HepG2 (cell line): ENCODE results near the gene MUSK. TPM values are rescaled to one million over a fixed set of nuclear protein-coding genes. Genes with fewer than 3 reads are reported as not detected.

ENCODE experiments used
- ATAC-seq: fragments of 200-7000 bp; cut with Tn5 transposase; 3 replicates; pipeline ENCODE4 v1.9.1; 2020; ENCODE audit warnings: mild to moderate bottlenecking, moderate library complexity
- BruUV-seq: library from RNA; stranded (reverse); fragments of 400-500 nt; replicated peaks from 2 replicates; lab custom pipeline; 2021; lab: Mats Ljungman, UMichigan
- CTCF ChIA-PET: fragments of 300-600 bp; formaldehyde crosslinking; extraction: SDS; loops from one replicate; lab custom pipeline; 2021; ENCODE audit warnings: low total read pairs, inconsistent platforms, low intra/inter-chr PET ratio; lab: Yijun Ruan, JAX
- POLR2A ChIA-PET: fragments of 350-600 bp; sonication (Branson Sonifier 250); formaldehyde crosslinking; loops from one replicate; lab custom pipeline; 2020; ENCODE audit warnings: antibody characterized with exemption, inconsistent platforms; lab: Yijun Ruan, JAX
- DNase-seq: peaks from one replicate; pipeline ENCODE4 v3.0.0-alpha.2; 2015; ENCODE audit warnings: low spot score
- FAIRE-seq: peaks from 3 replicates; lab custom pipeline; 2011; peaks lifted over from hg19 to GRCh38; lab: Jason Lieb, UNC
- H2AFZ ChIP-seq: one replicate; pipeline ENCODE4 v1.6.1; 2011; ENCODE audit warnings: low read length, inconsistent platforms
- H3K27ac ChIP-seq: fragments of 300-600 bp; 3 replicates; pipeline ENCODE4 v1.8.0; 2011; ENCODE audit warnings: mixed run types, mild to moderate bottlenecking, mixed read lengths, low read length, inconsistent platforms; ENCODE audit not compliant: insufficient read depth; ENCODE audit errors: extremely low read length
- H3K27me3 ChIP-seq, 2 experiments: fragments of 200-600 bp in 1 of 2; 2 replicates in 1 of 2; 3 replicates in 1 of 2; pipeline versions ENCODE4 v1.6.0 to v1.8.0; 2011; ENCODE audit warnings: low read length in 2 of 2, mild to moderate bottlenecking in 2 of 2, moderate library complexity in 2 of 2, inconsistent platforms in 1 of 2; ENCODE audit not compliant: insufficient read depth in 2 of 2, control insufficient read depth in 1 of 2
- H3K36me3 ChIP-seq, 2 experiments: fragments of 200-600 bp in 1 of 2; replicated peaks in 1 of 2; 2 replicates in 1 of 2; 3 replicates in 1 of 2; pipeline versions ENCODE4 v1.5.1 to v1.8.0; 2011; ENCODE audit warnings: low read length in 2 of 2, inconsistent platforms in 1 of 2; ENCODE audit not compliant: insufficient read depth in 2 of 2, control insufficient read depth in 1 of 2
- H3K4me1 ChIP-seq: 2 replicates; pipeline ENCODE4 v1.5.1; 2012; ENCODE audit warnings: low read length, inconsistent platforms; ENCODE audit not compliant: insufficient read depth
- H3K4me2 ChIP-seq: 2 replicates; pipeline ENCODE4 v1.6.0; 2011; ENCODE audit warnings: low read depth, low read length, inconsistent platforms
- H3K4me3 ChIP-seq, 3 experiments: fragments of 200-600 bp in 1 of 3; sonication (generic), shearing (Covaris generic) in 1 of 3; replicated peaks in 1 of 3; 2 replicates each; pipeline ENCODE4 v1.5.1; 2011 to 2016; ENCODE audit warnings: low read length in 3 of 3, inconsistent platforms in 2 of 3, low read depth in 2 of 3, mild to moderate bottlenecking in 2 of 3, control low read depth in 1 of 3, mixed read lengths in 1 of 3; ENCODE audit not compliant: insufficient read depth in 1 of 3
- H3K79me2 ChIP-seq: one replicate; pipeline ENCODE4 v1.6.1; 2011; ENCODE audit warnings: low read length, inconsistent platforms; ENCODE audit not compliant: insufficient read depth
- H3K9ac ChIP-seq: 2 replicates; pipeline ENCODE4 v1.6.0; 2011; ENCODE audit warnings: mild to moderate bottlenecking, low read depth, low read length, inconsistent platforms; ENCODE audit not compliant: insufficient read depth
- H3K9me3 ChIP-seq: 2 replicates; pipeline ENCODE4 v1.5.1; 2012; ENCODE audit warnings: mild to moderate bottlenecking, low read length
- H4K20me1 ChIP-seq: 2 replicates; pipeline ENCODE4 v1.6.0; 2011; ENCODE audit warnings: inconsistent platforms, mild to moderate bottlenecking, low read length, moderate library complexity; ENCODE audit not compliant: insufficient read depth
- SMYD3 ChIP-seq: sonication (generic); formaldehyde crosslinking; IDR thresholded peaks from 2 replicates; pipeline ENCODE4 v1.8.1; 2023; ENCODE audit warnings: mild to moderate bottlenecking, missing genetic modification reagents
- ZNF337 ChIP-seq: sonication (generic); formaldehyde crosslinking; IDR thresholded peaks from 2 replicates; pipeline ENCODE4 v1.5.1; 2020; ENCODE audit warnings: missing genetic modification reagents, low read depth, mild to moderate bottlenecking, borderline replicate concordance
- ZNF407 ChIP-seq: sonication (generic); formaldehyde crosslinking; IDR thresholded peaks from one replicate; pipeline ENCODE4 v1.5.1; 2020; ENCODE audit warnings: mild to moderate bottlenecking, missing genetic modification reagents; ENCODE audit errors: not compliant biosample characterization
- ZNF546 ChIP-seq: sonication (generic); formaldehyde crosslinking; conservative IDR thresholded peaks from 2 replicates; pipeline ENCODE4 v1.8.1; 2023; ENCODE audit warnings: mild to moderate bottlenecking, missing genetic modification reagents
- WGBS: methylation state at CpG from one replicate; pipeline ENCODE4 v1.1.6; 2017; ENCODE audit warnings: low lambda C conversion rate; 5-methylcytosine and 5-hydroxymethylcytosine counted together
- in situ Hi-C: cut with HindIII; loops from 2 replicates; pipeline ENCODE4 v1.10.0; 2017; ENCODE audit warnings: low pct_unique_long_range_greater_than_20kb; ENCODE audit not compliant: extremely low pct_ligation_motif_present
- intact Hi-C: fragments of 100-400 bp; cut with micrococcal nuclease; formaldehyde crosslinking; loops from one replicate; pipeline ENCODE4 v1.10.0; 2022; ENCODE audit not compliant: unreplicated experiment
- polyA plus RNA-seq, 8 experiments: library from polyadenylated mRNA; depleted of rRNA in 3 of 8; stranded (reverse) in 7 of 8; unstranded in 1 of 8; fragments of >200 nt; fragmentation: Illumina TruSeq in 4 of 8; extraction: Trizol in 4 of 8; gene quantifications; 2 replicates each; pipeline versions ENCODE4 v1.2.1 to v1.2.3, GENCODE V29; 2011 to 2016; ENCODE audit warnings: low read depth in 4 of 8, missing spikeins in 1 of 8, mixed read lengths in 1 of 8; ENCODE audit not compliant: insufficient read depth in 1 of 8
- total RNA-seq, 5 experiments: library from RNA; depleted of rRNA; stranded (reverse); fragments of >200 nt; fragmentation: Illumina TruSeq; extraction: Trizol; gene quantifications; 2 replicates each; pipeline ENCODE4 v1.2.3, GENCODE V29; 2016; ENCODE audit warnings: low read depth in 1 of 5

MUSK gene
- total and polyA plus RNA-seq, 2 of the 13 experiments (the other 11 are each of a cell fraction or from before 2014, with no cell fraction given), result not detected

- Histone ChIP-seq H4K20me1 (no peaks in the 10 kb centered on the region), H3K4me1 (no peaks in the 10 kb centered on the region), H3K79me2 (no peaks in the 10 kb centered on the region), H2AFZ (no peak overlapping the region), H3K9ac (no peak overlapping the region), H3K4me2 (no peak overlapping the region), H3K36me3 (no peaks in the 10 kb centered on the region), H3K4me3 (no peak overlapping the region), H3K27me3 (no peaks in the 10 kb centered on the region), H3K9me3 (no peaks in the 10 kb centered on the region), H3K27ac (no peak overlapping the region)
- ChIA-PET POLR2A (no interaction called here), CTCF (no interaction called here)
- TF ChIP-seq ZNF546 (CRISPR knock-in tag), result no peak
- no peak for TF ChIP-seq ZNF337 (CRISPR knock-in tag)
- no peak for TF ChIP-seq ZNF407 (CRISPR knock-in tag)
- no peak for TF ChIP-seq SMYD3 (CRISPR knock-in tag)
- in situ Hi-C loops, result no loop called here
- ATAC-seq (no peak), DNase-seq (no peak), FAIRE-seq (no peak)
- intact Hi-C loops, result no loop called here
- BruUV-seq, result no TSS peak
- 19% methylated on average over 3 of the region's 3 CpGs for WGBS
Measured at GRCh38 chr9:110809038-110809595, 140.5 kb downstream of the MUSK start.
